SHP77 treated with DMSO at 0.1 percent for 48 hours (cell line): Measurements from ENCODE around the gene NEGR1.

Experiments used
- DNase-seq: peaks from one replicate; lab custom pipeline; 2025; lab: John Stamatoyannopoulos, UW

Gene NEGR1

DNA sequence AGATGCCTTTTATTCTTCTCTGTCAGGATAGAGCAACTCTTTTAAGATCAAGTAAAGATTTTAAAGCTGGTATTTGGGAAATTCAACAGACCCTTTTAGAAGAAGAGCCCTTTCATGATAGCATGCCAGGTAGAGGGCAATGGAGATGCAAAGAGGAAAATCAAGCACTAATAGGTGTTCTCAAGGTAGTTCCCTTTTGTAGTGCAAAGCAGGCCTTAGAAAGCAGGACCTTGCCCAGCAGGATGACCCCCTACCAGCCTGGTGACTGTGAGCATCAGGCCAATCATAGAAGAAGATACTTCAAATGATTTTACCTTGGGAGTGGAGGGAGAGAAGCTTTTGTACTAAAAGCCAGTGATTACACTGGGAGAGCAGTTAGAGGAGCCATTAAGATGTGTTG is 820.1 kb downstream of the NEGR1 start:
- no peak for DNase-seq

DNA sequence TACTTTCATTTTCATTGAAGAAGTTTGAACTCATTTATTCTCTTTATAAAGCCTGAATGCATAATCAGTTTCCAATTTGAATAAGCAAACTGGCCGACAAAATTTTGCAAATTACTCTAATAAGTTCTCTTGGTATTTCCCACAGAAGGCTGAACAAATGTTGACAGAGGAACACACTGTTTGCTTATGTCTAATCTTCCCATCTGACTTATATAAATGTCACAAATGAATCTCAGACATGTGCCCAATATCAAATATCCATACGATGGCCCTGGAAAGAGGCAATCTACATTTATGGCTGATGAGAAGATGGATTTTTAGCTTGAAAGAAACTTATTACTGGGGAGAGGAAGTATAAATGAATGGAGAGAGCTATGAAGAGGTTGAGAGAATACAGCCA is 820.9 kb downstream of the NEGR1 start:
- no peak for DNase-seq

GRCh38 chr1:71448444-71448843 is 833.9 kb downstream of the NEGR1 start:
- no peak for DNase-seq

DNA sequence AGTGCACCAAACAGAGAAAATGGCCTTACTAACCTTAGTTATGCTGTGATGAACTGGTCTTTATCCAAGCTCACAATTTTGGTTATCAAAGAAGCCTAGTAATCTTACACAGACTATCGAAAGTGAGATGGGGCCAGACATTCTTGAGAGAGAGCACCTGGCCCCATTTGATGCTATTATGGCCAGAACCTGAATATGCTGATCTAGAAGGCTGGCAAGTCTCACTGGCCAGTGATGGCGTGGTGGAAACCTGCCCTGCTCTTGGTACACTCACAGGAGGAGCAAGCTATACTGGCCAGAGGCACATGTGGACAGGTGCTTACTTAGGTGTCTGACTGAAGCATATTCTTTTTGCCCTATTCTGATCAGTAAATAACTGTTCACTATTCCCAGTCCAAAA is 843.7 kb downstream of the NEGR1 start:
- DNase-seq, result no peak

DNA sequence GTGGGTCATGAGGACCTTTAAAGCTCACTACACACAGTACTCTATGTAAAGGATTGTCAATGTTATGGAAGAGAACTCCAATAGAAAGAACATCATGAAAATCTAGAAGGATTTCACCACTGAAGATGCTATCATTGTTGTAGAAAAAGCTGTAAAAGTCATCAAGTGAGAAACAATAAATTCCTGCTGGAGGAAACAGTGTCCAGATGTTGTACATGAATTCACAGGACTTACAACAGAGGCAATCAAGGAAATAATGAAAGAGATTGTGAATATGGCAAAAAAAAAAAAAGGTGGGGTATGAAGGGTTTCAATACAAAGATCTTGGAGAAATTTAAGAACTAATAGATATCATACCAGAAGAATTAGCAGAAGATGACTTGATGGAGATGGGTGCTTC is 846.4 kb downstream of the NEGR1 start:
- no peak for DNase-seq

DNA sequence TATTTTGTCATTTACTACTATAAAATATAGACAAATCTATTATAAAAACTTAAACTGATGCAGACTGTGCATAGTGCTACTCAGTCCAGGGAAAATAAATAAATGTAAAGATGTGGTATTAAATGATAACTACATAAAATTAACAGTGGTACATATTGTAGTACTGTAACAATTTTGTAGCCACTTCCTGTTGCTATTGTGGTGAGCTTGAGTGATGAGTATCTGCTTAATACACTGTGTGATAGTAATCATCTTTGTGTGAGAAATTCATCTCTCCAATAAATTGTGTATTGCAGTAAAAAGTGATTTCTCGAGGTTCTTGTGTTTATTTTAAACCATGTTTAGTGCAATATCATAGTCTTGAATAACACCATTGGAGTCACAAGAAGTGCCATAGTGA is 848.1 kb downstream of the NEGR1 start:
- no peak for DNase-seq

- DNase-seq, result no peak
Observed at GRCh38 chr1:71428029-71428428, 854.3 kb downstream of the NEGR1 start.

DNA sequence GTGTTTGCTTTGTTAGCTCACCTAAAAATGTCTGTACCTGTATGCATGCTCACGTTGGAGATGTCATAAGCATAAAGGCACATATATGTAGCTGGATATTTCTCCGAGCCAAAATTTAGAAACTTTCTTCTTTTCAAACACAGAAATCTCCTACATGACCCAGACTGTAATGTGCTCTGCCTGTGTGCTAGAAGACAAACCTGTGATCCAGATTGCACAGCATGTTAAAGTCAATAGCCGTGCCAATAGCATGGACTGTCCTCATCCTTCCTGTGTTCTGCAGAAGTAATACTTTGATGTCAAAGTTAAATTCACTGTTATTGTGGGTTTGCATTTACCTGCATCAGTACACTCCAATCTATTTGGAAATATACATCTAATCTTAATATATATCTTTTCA is 855.3 kb downstream of the NEGR1 start:
- DNase-seq, result no peak

- DNase-seq, result no peak
Observed at GRCh38 chr1:71424536-71424935, 857.8 kb downstream of the NEGR1 start.

DNA sequence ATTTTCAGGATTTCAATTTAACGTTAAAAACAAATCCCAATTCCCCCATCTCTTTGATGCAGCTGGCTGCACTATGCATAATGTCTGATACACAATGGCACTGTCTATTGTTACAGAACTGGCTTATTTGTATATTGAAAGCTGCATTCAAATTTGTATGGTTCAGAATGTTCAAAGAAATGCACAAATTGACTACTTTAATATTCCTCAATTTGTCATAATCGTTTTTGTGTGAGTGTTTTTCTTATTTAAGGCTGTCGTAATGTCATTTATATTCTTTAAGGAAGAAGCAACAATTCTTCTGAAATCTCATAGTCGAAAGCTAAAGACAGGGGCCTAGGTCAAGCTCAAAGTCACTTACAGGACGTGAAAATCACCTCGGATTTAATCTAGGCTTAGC is 860.1 kb downstream of the NEGR1 start:
- DNase-seq, result no peak

- DNase-seq, result no peak
Observed at GRCh38 chr1:71417421-71417820, 864.9 kb downstream of the NEGR1 start.

- no peak for DNase-seq
Observed at GRCh38 chr1:71414179-71414578, 868.2 kb downstream of the NEGR1 start.

GRCh38 chr1:71413441-71414175 is 868.7 kb downstream of the NEGR1 start:
- DNase-seq, result no peak

DNA sequence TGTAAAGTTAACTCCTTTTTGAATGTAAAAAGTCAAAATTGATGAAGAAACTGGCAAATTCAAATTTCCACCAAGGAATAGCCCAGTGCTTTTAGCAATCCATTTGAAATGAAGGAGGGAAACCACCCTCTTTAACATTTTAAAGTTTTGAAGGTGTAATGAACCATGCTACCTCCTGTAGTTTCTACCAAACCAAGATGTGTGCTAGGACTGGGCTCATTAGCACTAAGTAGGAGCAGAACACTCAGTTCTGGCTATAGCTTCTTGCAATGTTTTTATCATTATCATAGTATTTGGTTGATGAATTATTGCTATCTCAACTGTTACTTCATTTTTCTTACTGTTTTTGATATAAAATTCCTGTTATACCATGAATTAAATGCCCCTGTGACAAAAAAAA is 882.3 kb downstream of the NEGR1 start:
- DNase-seq, result no peak

- no peak for DNase-seq
Observed at GRCh38 chr1:71399594-71399993, 882.7 kb downstream of the NEGR1 start.

DNA sequence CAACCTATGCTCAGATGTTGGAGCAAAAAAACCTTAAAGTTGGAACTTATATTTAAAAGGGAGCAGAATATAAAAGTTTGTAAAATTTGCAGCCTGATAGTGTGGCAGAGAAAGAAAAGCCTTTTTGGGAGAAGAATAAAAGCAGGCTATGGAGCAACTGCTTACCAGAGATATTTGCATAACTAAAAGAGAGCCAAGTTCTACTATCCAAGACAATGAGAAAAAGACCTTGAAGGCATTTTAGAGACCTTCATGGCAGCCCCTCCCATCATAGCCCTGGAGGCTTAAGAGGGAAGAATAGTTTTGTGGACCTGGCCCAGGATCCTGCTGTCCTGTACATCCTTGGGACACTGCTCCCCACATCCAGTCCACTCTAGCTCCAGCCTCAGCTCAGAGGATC is 889.0 kb downstream of the NEGR1 start:
- DNase-seq, result no peak

DNA sequence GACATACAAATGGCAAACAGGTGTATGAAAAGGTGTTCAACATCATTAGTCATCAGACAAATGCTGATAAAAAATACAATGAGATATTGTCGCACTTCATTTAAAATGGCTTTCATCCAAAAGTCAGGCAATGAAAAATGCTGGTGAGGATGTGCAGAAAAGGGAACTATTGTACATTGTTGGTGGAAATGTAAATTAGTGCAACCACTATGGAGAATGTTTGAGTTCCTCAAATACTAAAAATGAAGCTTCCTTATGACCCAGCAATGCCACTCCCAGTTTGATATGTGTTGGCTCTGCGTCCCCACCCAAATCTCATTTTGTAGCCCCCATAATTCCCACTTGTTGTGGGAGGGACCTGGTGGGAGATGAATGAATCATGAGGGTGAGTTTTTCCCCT is 891.8 kb downstream of the NEGR1 start:
- DNase-seq, result no peak

GRCh38 chr1:71377886-71378285 is 904.5 kb downstream of the NEGR1 start:
- DNase-seq, result no peak

- no peak for DNase-seq
Observed at GRCh38 chr1:71372496-71372895, 909.8 kb downstream of the NEGR1 start.

- DNase-seq, result no peak
Observed at GRCh38 chr1:71371581-71371980, 910.8 kb downstream of the NEGR1 start.

- DNase-seq, result no peak
Observed at GRCh38 chr1:71364236-71364635, 918.1 kb downstream of the NEGR1 start.

GRCh38 chr1:71362691-71363090 is 919.6 kb downstream of the NEGR1 start:
- no peak for DNase-seq

DNA sequence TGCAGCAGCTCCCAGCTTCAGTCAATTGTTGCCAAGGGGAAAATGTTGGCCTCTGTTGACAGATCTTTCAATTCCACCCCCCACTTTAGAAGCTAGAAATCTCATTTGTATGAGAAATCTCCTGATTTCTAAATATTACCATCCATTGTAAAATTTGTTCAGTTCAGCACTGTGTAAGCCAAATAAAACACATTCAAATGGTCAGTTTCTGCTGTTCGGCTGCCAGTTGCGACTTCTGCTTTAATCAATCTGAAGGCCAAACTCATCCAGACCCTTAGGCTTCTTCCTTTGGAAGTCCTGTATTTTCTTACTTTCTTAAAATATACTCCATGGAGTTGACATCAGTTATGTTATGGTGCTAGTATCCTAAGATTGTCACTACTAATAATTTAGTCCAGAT is 920.3 kb downstream of the NEGR1 start:
- DNase-seq, result no peak

GRCh38 chr1:71357708-71358107 is 924.6 kb downstream of the NEGR1 start:
- DNase-seq, result no peak

- DNase-seq, result no peak
Observed at GRCh38 chr1:71351438-71351837, 930.9 kb downstream of the NEGR1 start.
